Uterus (tissue), 2 donors: Measurements from ENCODE around the gene SIRPG.

ENCODE experiments used
- CTCF ChIP-seq, 4 experiments: fragments of 200-600 bp in 2 of 4; fragments of 450-650 bp in 2 of 4; sonication (generic) in 2 of 4; IDR thresholded peaks; one replicate each; pipeline ENCODE4 v1.5.1; 2016 to 2019; ENCODE audit warnings: antibody characterized with exemption in 4 of 4, mild to moderate bottlenecking in 2 of 4, moderate library complexity in 1 of 4
- POLR2A ChIP-seq, 2 donors: fragments of 450-650 bp; IDR thresholded peaks; one replicate each; pipeline ENCODE4 v1.6.1; 2016; ENCODE audit warnings: antibody characterized with exemption in 2 of 2, mild to moderate bottlenecking in 1 of 2, moderate library complexity in 1 of 2

- TF ChIP-seq CTCF (IDR thresholded peaks at IDR 0.05) (no peak), POLR2A (IDR thresholded peaks at IDR 0.05) (no peak)
Observed at GRCh38 chr20:1686151-1686748, 28.7 kb upstream of the SIRPG start.
